ENCODE data around the gene FANK1.

FANK1 gene

DNA sequence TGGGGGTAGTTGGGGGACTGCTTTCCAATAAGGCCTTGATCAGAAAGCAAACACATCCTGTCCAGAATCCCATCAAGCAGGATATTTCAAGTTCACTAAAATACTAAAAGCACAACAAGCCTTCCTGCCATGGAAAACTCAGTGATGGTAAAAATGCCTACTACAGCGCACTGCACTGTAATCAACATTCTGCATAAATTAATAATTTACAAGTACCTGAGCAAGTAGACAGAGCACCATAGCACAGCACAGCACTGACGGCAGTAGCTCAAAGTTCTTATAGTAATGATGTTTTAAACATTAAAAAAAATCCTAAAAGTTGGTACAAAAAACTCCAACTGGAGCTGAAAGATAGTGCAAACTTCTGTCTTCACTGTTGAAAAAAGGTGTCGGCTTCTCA is 120.5 kb downstream of the FANK1 start:
- no peak for TF ChIP-seq CTCF (IDR thresholded peaks at IDR 0.05; ENCODE audit: insufficient read depth, low read depth, low read length, missing control alignments)
- DNase-seq (ENCODE audit: low read depth): no peak
- no peak overlapping the region for H3K4me3 ChIP-seq (ENCODE audit: low read length)

DNA sequence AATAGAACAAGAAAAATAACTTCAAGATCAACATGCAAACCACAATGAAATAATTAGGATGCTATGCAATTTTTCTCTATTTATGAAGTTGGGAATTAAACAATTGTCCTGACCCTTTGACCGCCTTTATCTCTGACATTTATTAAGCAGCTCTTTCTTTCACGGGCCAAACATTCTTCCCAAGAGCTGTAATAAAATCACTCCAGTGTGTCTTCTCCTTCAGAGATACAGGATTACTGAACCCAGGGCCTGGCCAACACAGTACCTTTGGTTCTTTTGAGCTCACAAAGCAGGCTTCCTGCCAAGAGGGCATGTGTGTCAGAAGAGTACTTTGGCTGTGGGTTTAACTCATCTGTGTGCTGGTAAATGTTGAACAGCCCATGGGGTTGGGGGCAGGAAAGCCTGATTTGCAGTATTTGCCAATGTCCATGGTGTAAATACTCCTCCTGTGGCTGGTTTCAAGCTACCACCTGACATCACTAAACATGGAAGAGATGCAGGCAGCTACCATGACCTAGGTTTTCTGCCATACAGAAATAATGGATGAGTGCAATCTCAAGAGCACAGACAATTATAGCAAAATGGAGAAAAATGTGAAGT is 121.7 kb downstream of the FANK1 start:
- TF ChIP-seq CTCF (IDR thresholded peaks at IDR 0.05; ENCODE audit: insufficient read depth, low read depth, low read length, missing control alignments): no peak
- H3K4me3 ChIP-seq (ENCODE audit: low read length): no peak overlapping the region
- DNase-seq (ENCODE audit: low read depth): no peak

GRCh38 chr10:126021833-126022500 is 125.6 kb downstream of the FANK1 start:
- DNase-seq (ENCODE audit: low read depth): peak; percentile 15
- H3K4me3 ChIP-seq (ENCODE audit: low read length): no peak overlapping the region
- TF ChIP-seq CTCF (IDR thresholded peaks at IDR 0.05; ENCODE audit: insufficient read depth, low read depth, low read length, missing control alignments): no peak

GRCh38 chr10:126022841-126023240 is 126.5 kb downstream of the FANK1 start:
- TF ChIP-seq CTCF (IDR thresholded peaks at IDR 0.05; ENCODE audit: insufficient read depth, low read depth, low read length, missing control alignments): no peak
- DNase-seq (ENCODE audit: low read depth): no peak

GRCh38 chr10:126027692-126028091 is 131.3 kb downstream of the FANK1 start:
- TF ChIP-seq CTCF (IDR thresholded peaks at IDR 0.05; ENCODE audit: insufficient read depth, low read depth, low read length, missing control alignments): no peak
- DNase-seq (ENCODE audit: low read depth): no peak
- no peak overlapping the region for H3K4me3 ChIP-seq (ENCODE audit: low read length)

More at GRCh38 chr10:126022841-126023240, 126.5 kb downstream of the FANK1 start:
- no peak overlapping the region for H3K4me3 ChIP-seq (ENCODE audit: low read length)

GRCh38 chr10:126029999-126030398 is 133.6 kb downstream of the FANK1 start:
- no peak for DNase-seq (ENCODE audit: low read depth)
- H3K4me3 ChIP-seq (ENCODE audit: low read length): no peak overlapping the region
- no peak for TF ChIP-seq CTCF (IDR thresholded peaks at IDR 0.05; ENCODE audit: insufficient read depth, low read depth, low read length, missing control alignments)

DNA sequence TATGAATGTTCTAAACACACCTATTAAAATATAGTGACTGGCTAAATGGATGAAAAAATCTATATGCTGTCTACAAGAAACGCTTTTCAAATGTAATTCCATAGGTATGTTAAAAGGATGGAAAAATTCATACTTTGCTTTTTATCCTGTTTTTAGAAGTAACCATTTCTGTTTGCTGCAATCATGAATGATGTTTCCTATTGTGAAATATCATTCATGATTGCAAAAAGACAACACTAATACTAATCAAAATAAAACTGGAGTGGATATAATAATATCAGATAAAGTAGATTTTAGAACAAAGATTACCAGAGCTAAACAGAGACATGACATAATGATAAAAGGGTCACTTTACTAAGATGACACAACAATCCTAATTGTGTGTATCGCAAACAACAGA is 138.2 kb downstream of the FANK1 start:
- TF ChIP-seq CTCF (IDR thresholded peaks at IDR 0.05; ENCODE audit: insufficient read depth, low read depth, low read length, missing control alignments): no peak
- no peak overlapping the region for H3K4me3 ChIP-seq (ENCODE audit: low read length)
- no peak for DNase-seq (ENCODE audit: low read depth)

Measured in epithelial cell of esophagus (primary cell).